Measurements from ENCODE around the gene PGBD5.
A peak's percentile ranks its signal among the peaks of the same experiment; 100 is the strongest.
"Not testable (repeated sequence)": the region's sequence is repeated elsewhere in the genome, so short reads cannot be mapped to it uniquely, and the experiment has no call there.

The PGBD5 gene, protein sequence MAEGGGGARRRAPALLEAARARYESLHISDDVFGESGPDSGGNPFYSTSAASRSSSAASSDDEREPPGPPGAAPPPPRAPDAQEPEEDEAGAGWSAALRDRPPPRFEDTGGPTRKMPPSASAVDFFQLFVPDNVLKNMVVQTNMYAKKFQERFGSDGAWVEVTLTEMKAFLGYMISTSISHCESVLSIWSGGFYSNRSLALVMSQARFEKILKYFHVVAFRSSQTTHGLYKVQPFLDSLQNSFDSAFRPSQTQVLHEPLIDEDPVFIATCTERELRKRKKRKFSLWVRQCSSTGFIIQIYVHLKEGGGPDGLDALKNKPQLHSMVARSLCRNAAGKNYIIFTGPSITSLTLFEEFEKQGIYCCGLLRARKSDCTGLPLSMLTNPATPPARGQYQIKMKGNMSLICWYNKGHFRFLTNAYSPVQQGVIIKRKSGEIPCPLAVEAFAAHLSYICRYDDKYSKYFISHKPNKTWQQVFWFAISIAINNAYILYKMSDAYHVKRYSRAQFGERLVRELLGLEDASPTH

DNA sequence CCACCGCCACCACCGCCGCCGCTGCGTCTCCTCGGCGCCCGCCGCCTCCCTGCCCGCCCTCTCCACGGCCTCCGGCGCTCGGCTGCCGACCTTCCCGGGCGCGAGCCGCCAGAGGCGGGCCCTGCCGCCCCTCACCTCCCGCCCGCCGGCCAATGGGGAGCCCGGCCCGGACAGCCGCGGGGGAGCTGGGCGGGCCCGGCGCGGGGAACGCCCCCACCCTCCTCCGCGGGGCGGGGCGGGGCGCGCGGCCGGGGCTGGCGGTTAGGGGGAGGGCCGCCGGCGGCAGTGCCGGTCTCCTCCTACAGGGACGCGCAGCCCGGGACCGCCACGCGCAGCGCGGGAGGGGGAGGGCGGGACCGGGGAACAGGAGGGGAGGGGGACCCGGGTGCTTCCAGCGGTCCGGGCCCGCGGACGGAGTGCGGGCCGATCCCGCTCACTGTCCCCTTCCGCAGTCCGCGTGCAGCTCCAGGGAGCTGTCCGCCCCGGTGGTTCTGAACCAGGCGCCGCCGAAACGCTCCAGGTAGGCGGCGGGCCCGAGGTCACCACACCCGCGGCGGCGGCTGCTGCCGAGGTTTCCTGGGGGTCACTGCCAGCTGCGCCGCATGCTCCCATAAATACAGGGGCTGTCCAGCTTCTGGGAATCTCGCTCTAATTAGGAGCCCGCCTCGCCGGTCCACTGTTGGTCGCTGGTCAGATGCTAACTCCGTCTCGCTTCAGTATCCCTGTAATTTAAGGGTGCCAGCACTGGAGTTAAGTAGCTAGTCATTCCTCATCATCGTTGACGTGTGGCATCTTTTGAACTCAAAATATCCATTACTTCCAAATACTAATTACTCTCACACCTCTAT lies at the start of gene PGBD5:
TSS of gene PGBD5 (minus strand) at position 87 of the 848 bp plus-strand sequence. CDS start 404 bp downstream, outside the sequence.
- DNase-seq (ENCODE audit: insufficient read length, low spot score) (peak; percentile 92), FAIRE-seq (no peak)
- TF ChIP-seq, protein P1, sequence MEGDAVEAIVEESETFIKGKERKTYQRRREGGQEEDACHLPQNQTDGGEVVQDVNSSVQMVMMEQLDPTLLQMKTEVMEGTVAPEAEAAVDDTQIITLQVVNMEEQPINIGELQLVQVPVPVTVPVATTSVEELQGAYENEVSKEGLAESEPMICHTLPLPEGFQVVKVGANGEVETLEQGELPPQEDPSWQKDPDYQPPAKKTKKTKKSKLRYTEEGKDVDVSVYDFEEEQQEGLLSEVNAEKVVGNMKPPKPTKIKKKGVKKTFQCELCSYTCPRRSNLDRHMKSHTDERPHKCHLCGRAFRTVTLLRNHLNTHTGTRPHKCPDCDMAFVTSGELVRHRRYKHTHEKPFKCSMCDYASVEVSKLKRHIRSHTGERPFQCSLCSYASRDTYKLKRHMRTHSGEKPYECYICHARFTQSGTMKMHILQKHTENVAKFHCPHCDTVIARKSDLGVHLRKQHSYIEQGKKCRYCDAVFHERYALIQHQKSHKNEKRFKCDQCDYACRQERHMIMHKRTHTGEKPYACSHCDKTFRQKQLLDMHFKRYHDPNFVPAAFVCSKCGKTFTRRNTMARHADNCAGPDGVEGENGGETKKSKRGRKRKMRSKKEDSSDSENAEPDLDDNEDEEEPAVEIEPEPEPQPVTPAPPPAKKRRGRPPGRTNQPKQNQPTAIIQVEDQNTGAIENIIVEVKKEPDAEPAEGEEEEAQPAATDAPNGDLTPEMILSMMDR (IDR thresholded peaks at IDR 0.05; ENCODE audit: insufficient read depth, missing control alignments): no peak

DNA sequence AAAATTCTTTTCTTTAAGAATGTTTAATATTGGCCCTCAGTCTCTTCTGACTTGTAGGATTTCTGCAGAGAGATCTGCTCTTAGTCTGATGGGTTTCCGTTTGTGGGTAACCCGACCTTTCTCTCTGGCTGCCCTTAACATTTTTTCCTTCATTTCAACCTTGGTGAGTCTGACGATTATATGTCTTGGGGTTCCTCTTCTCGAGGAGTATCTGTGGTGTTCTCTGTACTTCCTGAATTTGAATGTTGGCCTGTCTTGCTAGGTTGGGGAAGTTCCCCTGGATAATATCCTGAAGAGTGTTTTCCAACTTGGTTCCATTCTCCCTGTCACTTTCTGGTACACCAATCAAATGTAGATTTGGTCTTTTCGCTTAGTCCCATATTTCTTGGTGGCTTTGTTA lies 48.8 kb upstream of the PGBD5 start:
- DNase-seq (ENCODE audit: insufficient read length, low spot score); FAIRE-seq: not testable (repeated sequence)

DNA sequence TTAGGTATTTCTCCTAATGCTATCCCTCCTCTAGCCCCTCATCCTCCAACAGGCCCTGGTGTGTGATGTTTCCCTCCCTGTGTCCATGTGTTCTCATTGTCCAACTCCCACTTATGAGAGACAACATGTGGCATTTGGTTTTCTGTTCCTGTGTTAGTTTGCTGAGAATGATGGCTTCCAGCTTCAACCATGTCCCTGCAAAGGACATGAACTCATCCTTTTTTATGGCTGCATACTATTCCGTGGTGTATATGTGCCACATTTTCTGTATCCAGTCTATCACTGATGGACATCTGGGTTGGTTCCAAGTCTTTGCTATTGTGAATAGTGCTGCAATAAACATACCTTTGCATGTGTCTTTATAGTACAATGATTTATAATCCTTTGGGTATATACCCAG lies 44.6 kb upstream of the PGBD5 start:
- FAIRE-seq; DNase-seq (ENCODE audit: insufficient read length, low spot score): not testable (repeated sequence)

DNA sequence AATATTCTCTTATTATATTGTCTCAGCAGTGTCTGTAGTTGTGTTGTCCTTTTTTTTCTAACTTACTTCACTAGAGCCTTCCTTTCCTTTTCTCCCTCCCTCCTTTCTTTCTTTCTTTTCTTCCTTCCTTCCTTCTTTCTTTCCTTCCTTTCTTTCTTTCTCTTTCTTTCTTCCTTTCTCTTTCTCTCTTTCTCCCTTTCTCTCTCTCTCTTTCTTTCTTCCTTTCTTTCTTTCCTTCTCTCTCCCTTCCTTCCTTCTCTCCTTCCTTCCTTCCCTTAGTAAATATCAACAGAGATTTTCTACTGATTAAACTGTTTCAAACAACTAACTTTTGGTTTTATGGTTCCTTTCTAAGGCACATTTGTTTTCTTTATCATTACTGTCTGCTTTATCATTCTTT lies 43.1 kb upstream of the PGBD5 start:
- FAIRE-seq (no peak), DNase-seq (ENCODE audit: insufficient read length, low spot score) (no peak)
- TF ChIP-seq, protein P1 (IDR thresholded peaks at IDR 0.05; ENCODE audit: insufficient read depth, missing control alignments): no peak

DNA sequence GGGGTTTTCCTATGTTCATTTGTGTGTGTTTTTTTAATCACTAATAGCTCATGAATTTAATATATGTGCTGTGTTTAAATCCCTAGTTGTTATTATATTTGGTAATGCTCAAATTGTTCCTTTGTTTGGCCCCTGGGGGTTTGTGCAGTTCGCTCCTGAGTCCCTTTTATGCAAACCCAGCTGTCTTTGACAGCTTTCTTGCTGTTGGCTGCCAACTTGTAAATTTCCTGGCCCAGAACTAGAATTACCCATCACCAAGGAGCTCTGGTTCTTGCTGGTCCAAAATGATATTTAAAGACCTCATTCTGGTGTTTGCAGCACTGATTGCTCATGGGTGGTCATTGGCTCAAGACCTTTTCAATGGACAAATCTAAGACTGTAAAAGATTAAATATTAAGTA lies 39.6 kb upstream of the PGBD5 start:
- no peak for FAIRE-seq
- no peak for DNase-seq (ENCODE audit: insufficient read length, low spot score)
- TF ChIP-seq, protein P1 (IDR thresholded peaks at IDR 0.05; ENCODE audit: insufficient read depth, missing control alignments): no peak

DNA sequence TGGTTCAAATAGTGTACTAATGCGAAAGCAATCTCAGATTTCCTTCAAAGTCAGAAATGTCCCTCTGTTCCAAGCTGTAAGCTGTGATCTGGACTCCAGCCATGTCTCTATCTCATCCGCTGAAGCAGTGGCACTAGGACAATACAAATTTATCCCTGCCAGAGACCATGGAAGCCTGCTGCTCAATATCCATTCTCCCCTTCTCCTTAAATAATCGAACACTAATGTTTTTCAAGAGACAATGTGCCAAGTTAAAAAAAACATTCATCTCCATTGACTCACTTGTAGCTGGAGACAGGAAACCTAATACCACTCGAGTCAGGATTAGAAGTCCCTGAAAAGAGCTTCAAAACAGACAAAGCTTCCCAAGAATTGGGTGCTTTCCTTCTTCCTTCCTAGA lies 38.5 kb upstream of the PGBD5 start:
- TF ChIP-seq, protein P1 (IDR thresholded peaks at IDR 0.05; ENCODE audit: insufficient read depth, missing control alignments): no peak
- no peak for FAIRE-seq

DNA sequence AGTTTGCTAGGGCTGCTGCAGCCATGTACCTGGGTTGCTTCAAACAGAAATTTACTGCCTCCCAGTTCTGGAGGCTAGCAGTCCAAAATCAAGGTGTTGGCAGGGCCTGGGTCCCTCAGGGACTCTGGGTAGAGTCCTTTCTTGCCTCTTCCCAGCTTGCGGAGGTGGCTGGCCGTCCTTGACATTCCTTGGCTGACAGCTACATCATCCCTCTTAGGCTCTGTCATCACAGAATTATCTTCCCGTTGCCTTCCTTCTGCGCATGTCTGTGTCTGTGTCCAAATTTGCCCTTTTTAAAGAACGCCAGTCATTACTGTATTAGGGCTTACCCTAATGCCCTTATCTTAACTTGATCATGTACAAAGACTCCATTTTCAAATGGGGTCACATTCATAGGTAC lies 37.6 kb upstream of the PGBD5 start:
- FAIRE-seq (no peak), DNase-seq (ENCODE audit: insufficient read length, low spot score) (no peak)
- TF ChIP-seq, protein P1 (IDR thresholded peaks at IDR 0.05; ENCODE audit: insufficient read depth, missing control alignments): no peak

More for the DNA sequence above, 38.5 kb upstream of the PGBD5 start:
- DNase-seq (ENCODE audit: insufficient read length, low spot score): no peak

DNA sequence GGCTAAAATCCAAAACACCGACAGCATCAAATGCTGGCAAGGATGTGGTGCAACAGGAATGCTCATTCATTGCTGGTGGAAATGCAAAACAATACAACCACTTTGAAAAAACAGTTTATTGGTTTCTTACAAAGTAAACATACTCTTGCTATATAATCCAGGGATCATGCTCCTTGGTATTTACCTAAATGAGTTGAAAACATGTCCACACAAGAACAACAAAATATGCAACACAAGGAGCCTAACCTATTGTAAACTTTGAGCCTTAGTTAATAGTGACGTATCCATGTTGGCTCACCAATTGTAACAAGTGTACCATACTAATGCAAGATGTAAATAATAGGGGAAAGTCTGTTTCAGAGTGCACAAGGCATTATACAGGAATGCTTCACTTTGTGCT lies 37.2 kb upstream of the PGBD5 start:
- DNase-seq (ENCODE audit: insufficient read length, low spot score): no peak
- TF ChIP-seq, protein P1 (IDR thresholded peaks at IDR 0.05; ENCODE audit: insufficient read depth, missing control alignments): no peak
- no peak for FAIRE-seq
